Nephron progenitor cell (in vitro differentiated cells): ENCODE measurements around the gene HSD3B7.
A peak's percentile ranks its signal among the peaks of the same experiment; 100 is the strongest.

Experiments
- DNase-seq: peaks from one replicate; pipeline ENCODE4 v3.0.0; 2021
- H3K27ac Mint-ChIP-seq: 2 replicates; pipeline ENCODE4 v1.8.0; 2021; ENCODE audit warnings: mild to moderate bottlenecking, moderate library complexity, mixed read lengths
- H3K27me3 Mint-ChIP-seq: 2 replicates; pipeline ENCODE4 v1.8.0; 2021; ENCODE audit warnings: mild to moderate bottlenecking, low read depth, mixed read lengths; ENCODE audit not compliant: poor library complexity
- H3K36me3 Mint-ChIP-seq: 2 replicates; pipeline ENCODE4 v1.8.0; 2021; ENCODE audit warnings: low read depth, mixed read lengths
- H3K4me1 Mint-ChIP-seq: 2 replicates; pipeline ENCODE4 v1.8.0; 2021; ENCODE audit warnings: mixed read lengths
- H3K4me3 Mint-ChIP-seq: 2 replicates; pipeline ENCODE4 v1.8.0; 2021; ENCODE audit warnings: mild to moderate bottlenecking, moderate library complexity, mixed read lengths
- H3K9me3 Mint-ChIP-seq: 2 replicates; pipeline ENCODE4 v1.8.0; 2021; ENCODE audit warnings: mild to moderate bottlenecking, moderate library complexity, mixed read lengths
- TF ChIP-seq, protein P1 (sequence below): fragments of 200-600 bp; sonication (generic); IDR thresholded peaks from 2 replicates; pipeline ENCODE4 v1.5.0; 2021; ENCODE audit warnings: antibody characterized with exemption

The HSD3B7 gene

DNA sequence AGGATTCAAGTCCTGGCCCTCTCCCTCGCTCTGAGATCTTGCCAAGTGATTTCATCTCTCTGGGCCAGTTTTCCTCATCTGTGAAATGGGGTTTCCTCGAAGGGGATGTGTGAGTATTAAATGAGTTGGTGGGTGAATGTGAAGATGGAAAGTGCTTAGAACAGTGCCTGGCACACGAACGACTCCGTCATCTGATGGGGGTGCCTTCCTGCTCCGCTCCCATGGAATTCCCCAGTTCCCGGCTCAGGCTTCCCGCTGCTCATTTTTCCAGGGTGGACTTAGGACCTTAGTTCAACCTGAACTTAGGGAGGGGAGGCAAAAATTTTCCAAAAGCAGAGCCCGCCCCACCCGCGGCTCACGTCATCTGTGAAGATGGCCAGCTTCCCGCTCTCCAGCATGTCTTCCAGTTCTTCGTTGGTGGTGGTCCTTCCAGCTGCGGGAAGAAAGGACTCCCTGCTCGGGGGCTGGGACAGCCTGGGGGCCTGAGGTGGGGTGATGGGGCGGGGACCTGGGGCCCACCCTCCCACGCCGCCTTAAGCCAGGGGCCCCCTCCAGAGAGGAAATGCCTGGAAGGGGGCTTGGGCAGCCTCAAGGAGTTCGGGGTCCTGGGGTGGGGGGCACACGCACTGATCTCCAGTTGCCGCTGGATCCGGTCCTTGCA, 11.4 kb downstream of the HSD3B7 start:
- Mint-ChIP-seq H3K4me3 (peak overlapping the region; percentile 76), H3K4me1 (peaks cover 29% of the 10 kb centered on the region), H3K27me3 (peaks cover 47% of the 10 kb centered on the region), H3K9me3 (no peaks in the 10 kb centered on the region), H3K36me3 (no peaks in the 10 kb centered on the region), H3K27ac (no peak overlapping the region)
- TF ChIP-seq, protein P1, sequence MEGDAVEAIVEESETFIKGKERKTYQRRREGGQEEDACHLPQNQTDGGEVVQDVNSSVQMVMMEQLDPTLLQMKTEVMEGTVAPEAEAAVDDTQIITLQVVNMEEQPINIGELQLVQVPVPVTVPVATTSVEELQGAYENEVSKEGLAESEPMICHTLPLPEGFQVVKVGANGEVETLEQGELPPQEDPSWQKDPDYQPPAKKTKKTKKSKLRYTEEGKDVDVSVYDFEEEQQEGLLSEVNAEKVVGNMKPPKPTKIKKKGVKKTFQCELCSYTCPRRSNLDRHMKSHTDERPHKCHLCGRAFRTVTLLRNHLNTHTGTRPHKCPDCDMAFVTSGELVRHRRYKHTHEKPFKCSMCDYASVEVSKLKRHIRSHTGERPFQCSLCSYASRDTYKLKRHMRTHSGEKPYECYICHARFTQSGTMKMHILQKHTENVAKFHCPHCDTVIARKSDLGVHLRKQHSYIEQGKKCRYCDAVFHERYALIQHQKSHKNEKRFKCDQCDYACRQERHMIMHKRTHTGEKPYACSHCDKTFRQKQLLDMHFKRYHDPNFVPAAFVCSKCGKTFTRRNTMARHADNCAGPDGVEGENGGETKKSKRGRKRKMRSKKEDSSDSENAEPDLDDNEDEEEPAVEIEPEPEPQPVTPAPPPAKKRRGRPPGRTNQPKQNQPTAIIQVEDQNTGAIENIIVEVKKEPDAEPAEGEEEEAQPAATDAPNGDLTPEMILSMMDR = no peak
- no peak for DNase-seq

DNA sequence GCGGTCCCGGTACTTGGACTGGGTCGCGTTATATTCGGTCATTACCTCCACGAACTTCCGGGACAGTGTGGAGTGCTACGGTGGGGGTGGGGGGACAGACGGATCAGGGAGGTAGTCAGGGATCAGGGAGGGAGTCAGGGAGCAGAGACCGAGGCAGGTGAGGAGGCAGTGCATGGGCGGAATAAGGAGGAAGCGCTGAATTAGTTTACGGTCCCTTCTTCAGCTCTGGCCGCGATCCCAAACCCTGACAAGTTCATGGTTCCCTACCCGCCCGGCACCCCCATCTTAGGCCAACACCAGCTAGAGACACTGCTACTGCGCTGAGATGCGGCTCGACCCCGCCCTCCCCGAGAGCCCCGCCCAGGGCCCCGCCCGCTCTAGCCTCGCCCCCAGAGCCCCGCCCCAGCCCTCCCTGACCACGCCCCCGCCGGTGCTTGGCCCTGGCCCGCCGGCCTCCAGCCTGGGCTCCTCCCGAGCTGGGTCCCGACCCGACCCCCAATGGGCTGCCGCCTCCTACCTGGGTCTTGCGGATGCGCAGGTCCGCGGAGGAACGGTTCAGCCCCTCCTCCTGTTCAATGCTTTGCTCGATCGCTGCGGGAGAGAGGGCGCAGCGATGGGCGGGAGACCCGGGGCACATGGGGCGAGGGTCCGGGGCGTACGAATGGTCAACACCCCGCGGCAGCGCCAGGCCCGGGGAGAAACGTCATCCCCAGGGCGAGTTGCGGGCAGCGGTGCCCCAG, 12.1 kb downstream of the HSD3B7 start:
- DNase-seq = peak; percentile 83
- H3K27ac Mint-ChIP-seq = no peak overlapping the region

DNA sequence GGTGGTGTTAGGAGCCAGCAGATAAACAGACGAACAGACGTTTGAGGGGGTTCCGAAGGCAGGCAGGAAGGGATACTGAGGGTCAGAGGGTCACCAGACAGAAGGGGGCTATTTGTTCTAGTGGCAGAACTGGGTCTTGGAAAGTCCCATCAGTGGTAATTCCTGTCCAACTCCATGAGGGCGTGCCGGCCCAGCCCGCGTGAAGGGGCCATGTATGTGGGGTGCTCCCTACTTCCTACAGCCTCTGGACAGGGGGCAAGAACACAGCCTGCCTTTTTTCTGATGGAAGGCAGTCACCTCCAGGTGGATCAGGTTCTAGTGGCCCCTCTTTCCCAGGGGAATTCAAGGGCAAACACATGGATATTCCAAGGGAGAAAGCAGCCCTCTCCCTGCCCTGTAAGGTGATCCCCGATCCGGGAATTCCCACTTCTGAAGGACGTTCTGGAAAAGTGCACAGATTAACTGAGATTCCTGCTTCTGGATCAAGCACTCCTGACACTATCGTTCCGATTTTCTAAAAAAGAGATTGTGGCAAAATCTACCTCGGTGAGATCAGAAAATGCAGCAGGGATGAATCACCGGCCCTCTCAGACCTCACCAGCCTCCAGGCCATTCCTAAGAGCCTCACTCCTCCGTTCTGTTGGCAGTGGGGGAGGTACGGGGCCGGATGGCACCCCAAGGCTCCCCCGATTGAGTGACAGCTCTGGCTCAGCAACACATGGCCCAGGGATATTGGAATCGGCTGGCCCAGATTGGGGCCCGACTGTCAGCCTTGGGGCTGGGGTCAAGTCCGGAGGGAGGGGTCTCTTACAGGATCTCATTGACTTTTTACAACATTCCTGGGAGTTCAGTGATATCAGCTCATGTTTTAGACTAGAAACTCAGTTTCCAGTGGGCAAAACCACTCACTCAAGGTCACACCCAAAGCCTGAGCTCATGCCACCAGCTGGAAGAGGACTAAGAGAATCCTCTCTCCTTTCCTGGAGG, 13.0 kb downstream of the HSD3B7 start:
- Mint-ChIP-seq H3K27me3 (peaks cover 47% of the 10 kb centered on the region), H3K9me3 (no peaks in the 10 kb centered on the region), H3K4me3 (peak overlapping the region; percentile 68), H3K27ac (no peak overlapping the region), H3K4me1 (peaks cover 38% of the 10 kb centered on the region), H3K36me3 (no peaks in the 10 kb centered on the region)
- TF ChIP-seq, protein P1 = no peak
- no peak for DNase-seq

More for the DNA sequence above, 12.1 kb downstream of the HSD3B7 start:
- TF ChIP-seq, protein P1 = no peak
- Mint-ChIP-seq H3K36me3 (no peaks in the 10 kb centered on the region), H3K9me3 (no peaks in the 10 kb centered on the region), H3K27me3 (peaks cover 47% of the 10 kb centered on the region), H3K4me1 (peaks cover 35% of the 10 kb centered on the region), H3K4me3 (peak overlapping the region; percentile 76)

DNA sequence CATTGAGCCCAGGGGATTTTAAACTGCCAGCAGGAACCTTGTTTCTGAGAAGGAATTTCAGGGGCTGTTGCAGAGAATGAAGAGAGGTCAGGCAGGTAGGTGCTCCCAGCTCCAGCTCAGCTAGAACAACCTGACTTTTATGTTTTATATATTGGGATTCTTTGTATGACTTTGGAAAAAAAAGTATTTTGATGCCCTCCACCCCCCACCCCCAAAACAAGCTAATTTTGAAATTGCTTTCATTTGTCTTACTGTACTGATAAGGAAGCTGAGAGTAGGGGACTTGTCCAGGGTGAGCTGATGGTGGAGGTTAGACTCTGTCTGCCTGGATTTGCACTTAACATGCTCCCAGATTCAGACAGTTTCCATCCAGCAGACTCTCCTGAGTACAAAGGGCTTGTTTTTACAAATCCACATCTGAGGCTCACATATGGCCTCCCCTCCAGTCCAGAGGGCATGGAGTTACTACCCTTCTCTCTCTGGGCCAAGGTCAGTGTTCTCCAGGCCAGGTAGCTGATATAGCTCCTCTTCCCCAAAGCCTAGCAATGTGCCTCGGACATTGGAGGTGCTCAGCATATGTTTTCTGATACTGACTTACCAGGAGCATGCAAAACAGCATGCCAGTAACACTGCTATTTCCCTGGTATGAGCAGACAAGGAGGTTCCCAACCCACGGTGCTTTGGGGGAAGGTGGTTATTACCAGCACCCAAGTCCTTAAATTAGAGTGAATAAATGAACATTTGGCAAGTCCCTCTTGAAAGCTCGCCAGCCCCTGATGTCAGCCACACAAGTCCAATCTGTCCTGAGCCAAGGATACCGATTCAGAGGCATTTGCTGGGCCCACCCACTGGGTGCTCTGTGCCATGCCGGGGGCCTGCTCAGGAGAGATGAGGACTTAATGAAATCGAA, 14.1 kb downstream of the HSD3B7 start:
- Mint-ChIP-seq H3K36me3 (no peaks in the 10 kb centered on the region), H3K27ac (no peak overlapping the region), H3K9me3 (no peaks in the 10 kb centered on the region), H3K27me3 (peaks cover 47% of the 10 kb centered on the region), H3K4me3 (no peak overlapping the region), H3K4me1 (peaks cover 43% of the 10 kb centered on the region)
- DNase-seq = no peak
- TF ChIP-seq, protein P1 = no peak
